ENCODE results near the gene NDUFV3.
"Not testable (repeated sequence)": the region's sequence is repeated elsewhere in the genome, so short reads cannot be mapped to it uniquely, and the experiment has no call there.

The NDUFV3 gene

DNA sequence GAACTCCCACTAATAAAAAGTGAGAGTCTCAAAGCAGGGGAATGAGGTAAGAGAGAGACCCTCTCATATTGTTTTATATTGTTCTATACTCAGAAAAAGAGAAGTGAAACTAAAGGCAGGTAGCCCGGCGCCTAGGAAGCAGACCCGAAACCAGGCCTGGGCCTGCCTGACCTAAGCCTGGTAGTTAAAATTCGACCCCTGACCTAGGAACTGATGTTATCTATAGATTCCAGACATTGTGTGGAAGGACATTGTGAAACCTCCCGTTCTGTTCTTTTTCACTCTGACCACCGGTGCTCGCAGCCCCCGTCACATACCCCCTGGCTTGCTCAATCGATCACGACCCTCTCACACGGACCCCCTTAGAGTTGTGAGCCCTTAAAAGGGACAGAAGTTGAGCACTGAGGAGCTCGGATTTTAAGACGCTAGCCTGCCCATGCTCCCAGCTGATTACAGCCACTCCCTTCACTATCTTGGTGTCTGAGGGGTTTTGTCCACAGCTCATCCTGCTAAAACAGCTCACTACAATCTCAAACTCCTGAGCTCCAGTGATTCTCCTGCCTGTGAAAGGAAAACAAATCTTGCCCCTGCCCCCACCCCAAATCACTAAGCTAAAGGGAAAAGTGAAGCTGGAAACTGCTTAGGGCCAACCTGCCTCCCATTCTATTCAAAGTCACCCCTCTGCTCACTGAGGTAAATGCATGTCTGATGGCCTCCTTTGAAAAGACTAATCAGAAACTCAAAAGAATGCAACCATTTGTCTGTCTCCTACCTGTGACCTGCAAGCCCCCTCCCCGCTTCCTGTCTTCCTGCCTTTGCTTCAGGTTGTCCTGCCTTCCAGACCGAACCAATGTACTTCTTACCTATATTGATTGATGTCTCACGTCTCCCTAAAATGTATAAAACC lies 44.2 kb downstream of the NDUFV3 start:
- peak; percentile 61 for DNase-seq

DNA sequence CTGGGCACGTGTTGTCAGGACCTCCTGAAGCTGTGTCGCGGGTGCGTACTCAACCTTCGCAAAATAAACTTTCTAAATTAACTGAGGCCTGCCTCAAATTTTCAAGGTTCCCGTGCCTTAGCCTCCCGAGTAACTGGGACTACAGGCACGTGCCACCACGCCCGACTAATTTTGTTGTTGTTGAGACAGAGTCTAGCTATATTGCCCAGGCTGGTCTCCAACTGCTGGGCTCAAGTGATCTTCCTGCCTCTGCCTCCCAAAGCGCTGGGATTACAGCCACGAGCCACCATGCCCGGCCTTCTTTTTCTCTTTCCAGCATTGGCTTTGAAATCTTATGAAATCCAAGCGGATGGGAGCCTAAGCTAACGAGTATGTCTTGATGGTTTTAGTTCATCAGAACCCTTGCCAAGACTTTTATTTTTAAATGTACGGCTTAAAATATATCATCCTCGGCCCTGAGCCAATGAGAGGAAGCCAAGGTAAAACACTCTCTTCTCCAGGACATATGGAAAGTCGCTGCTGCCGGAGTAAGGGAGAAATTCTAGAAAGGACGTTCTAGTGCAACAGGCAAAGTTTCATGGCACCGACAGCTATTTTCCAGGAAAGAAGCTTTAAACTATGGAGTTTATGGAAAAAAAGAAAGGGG lies 45.0 kb downstream of the NDUFV3 start:
- no peak for DNase-seq

DNA sequence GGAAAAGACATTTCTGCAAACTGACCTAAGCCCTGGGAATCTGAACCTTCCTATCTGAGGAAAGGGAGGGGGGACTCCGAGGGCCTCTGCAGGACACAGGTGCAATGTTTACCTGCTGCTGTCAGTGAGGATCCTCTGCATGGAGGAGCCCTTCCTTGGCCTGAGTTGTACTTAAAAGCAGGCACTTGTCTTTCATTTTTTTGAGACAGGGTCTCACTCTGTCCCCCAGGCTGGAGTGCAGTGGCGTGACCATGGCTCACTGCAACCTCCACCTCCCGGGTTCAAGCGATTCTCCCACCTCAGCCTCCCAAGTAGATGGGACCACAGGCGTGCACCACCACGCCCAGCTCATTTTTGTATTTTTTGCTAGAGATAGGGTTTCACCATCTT lies 45.5 kb downstream of the NDUFV3 start:
- DNase-seq: not testable (repeated sequence)

DNA sequence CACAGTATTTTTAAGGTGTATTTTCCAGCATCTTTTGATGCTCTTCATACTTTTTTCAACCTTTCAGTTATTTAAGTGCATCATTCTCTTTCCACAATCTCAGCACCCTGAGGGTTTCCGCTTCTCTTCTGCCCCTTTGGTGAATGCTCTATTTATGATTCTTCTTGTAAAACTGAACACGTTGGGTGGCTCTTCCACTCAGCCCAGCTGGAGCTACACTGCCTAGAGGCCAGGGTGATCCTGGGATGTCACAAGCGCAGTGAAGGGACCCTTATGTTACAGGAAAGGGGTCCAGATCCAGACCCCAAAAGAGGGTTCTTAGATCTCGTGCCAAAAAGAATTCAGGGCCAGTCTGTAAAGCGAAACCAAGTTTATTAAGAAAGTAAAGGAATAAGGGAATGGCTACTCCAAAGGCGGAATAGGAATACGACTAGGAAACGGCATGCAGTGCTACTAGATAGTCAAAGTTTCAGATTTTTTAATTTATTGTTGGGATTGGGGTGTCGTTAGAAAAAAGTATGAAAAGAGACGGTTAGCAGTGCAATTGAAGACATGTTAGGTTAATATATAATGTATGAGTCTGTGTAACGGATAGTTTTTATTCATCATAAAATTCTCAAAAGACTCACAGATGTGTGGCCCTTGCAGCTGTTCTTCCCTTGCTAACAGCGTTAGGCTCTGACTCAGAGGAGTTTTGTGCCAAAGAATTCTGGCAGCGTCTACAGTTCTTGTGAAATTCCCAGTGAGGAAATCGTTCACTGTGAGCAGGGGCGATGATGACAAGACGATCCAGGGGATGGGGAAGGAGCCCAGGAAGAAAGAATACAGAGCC lies 46.7 kb downstream of the NDUFV3 start:
- no peak for DNase-seq

DNA sequence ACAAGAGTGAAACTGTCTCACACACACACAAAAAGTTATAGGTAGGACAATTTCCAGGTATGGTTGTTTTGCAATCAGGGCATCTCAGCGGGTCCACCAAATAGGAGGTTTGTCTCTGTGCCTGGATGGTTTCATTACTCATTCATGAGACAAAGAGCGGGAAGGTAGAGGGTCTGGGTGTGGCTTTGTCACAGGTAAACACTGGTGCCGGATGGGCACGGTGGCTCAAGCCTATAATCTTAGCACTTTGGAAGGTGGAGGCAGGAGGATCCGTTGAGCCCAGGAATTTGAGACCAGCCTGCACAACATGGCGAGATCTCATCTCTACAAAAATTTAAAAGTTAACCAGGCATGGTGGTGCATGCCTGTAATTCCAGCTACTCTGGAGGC lies 48.6 kb downstream of the NDUFV3 start:
- no peak for DNase-seq

DNA sequence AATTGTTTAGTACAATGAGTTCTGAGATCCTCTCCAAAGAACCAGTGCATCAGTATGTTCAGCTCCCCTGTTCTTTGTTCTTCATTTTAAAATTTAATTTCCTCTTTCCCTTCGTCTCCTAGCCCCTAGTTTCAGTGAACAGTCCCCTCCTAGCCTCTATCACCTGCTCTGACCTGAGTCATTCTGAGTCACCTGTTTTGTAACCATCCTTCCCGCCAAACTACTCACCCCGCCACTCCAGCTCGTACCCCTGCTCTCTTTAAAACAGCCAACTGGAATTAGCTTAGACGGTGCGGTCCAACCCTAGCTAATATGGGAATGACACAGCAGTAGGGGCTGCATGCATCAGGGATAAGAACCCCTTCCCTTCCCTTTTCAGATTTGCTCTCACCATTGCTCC lies 49.1 kb downstream of the NDUFV3 start:
- DNase-seq: no peak

DNA sequence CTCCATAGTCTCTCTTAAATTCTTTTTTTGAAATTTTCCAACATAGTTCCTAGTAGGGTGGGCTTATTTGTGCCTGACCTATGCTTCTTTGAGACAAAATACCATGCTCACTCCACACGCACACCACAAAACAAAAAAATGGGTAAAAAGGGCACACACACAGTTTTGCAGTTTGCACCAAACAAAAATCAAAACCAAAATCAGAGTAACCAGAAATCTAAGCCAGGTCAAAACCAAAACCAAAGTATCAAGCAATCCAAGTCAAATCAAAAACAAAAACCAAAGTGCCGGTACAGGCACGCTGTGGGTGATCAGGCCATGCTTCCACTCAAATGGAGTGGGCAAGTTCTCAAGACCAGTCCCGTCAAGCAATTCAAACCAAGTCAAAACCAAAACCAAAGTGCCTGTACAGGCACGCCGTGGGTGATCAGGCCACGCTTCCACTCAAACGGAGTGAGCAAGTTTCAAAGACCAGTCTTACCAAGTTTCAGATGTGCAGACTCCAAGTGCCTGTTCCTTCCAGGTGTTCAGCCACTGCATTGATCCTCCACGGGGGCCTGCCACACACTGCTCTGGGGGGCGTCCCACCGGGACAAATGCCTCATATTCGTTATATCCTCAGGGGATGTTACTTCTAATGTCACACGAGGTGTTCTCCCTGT lies 56.1 kb downstream of the NDUFV3 start:
- DNase-seq: peak; percentile 28

DNA sequence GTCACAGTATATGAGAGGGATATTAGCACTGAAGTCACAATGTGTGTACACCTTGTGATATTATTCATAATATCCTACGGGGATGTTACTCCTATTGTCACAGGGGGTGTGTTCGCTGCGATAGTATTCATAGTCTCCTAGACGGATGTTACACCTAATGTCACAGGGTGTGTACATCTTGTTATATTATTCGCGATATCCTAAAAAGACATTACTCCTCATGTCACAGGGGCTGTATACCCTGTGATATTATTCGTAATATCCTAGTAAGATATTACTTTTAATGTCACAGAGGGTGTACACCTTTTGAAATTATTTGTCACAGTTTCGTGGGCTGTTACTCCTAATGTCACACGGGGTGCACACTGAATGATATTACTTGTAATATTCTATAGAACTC lies 58.1 kb downstream of the NDUFV3 start:
- not testable (repeated sequence) for DNase-seq

DNA sequence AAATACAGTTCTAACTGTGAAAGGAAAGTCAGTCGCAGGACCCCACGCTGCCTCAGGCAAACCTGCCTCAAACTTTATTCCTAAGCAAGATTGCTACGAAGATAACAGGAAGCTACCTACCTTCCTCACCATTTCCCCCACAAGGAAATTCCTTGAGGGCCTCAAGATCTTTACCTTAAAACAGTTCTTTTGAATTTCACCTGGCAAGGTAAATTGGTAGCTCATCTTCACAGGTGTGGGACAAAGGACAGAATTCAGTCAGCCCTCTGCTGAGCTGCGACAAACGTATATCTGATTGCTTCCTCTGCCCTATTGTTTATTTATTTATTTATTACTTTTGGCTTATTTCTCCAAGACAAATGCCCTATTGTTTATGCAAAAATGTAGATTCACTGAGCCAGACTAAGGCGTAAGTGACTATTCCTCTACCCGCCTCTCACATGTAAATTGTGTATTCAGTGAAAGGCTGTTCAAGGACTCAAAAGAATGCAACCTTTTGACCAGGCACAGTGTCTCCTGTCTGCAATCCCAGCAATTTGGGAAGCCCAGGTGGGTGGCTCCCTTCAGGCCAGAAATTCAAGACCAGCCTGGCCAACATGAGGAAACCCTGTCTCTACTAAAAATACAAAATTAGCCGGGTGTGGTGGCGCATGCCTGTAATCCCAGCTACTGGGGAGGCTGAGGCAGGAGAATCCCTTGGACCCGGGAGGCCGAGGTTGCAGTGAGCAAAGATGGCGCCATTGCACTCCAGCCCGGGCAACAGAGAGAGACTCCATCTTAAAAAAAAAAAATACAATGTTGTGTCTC lies 63.9 kb downstream of the NDUFV3 start:
- DNase-seq: no peak

DNA sequence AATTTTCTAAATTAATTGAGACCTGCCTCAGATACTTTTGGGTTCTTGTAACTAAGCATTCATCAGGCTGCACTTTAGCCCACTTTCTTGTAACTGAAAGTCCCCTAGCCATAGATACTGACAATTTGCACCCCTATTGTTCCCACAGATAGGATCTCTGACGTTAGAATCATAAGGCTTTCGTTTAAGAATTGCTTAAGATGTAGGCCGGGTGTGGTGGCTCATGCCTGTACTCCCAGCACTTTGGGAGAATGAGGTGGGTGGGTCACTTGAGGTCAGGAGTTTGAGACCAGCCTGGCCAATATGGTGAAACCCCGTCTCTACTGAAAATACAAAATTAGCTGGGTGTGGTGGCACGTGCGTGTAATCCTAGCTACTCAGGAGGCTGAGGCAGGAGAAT lies 65.0 kb downstream of the NDUFV3 start:
- not testable (repeated sequence) for DNase-seq

DNA sequence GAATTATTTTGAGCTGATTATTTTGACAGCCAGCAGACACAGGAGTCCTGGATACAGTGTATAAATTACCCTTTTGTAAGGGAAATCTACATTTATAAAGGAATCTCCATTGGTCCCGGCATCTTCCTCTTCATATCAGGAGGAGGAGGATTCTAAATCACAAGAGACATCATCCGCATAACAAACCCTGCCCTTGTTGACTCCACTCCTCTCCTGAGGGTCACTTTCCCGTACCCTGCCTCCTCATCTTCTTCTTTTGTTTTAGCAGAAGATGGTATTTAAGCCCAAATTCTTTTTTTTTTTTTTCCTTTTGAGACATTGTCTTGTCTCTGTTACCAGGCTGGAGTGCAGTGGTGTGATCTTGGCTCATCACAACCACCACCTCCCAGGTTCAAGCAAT lies 66.6 kb downstream of the NDUFV3 start:
- DNase-seq: no peak

DNA sequence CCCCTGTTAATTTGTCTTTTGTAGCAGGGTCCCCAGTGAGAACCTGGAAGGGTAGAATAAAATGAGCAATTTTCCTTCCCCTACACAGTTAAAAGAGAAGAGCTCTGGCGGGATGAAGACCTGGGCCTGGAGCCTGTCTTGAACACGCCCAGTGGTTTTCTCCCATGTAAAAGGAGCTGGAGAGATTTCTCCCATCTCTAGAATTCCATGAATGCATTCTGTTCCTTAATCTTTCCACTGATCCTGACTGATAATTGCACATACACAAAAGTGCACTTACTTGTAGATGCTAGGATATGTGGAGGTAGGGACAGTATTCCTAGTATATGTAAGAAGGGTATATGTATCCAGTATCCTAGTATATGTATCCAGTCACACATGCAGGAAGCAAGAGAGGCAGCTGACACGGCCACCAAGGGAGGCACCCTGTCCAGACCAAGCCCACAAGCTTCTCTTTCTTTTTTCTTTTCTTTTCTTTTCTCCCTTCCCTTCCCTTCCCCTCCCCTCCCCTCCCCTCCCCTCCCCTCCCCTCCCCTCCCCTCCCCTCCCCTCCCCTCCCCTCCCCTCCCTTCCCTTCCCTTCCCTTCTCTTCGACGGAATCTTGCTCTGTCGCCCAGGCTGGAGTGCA lies 69.4 kb downstream of the NDUFV3 start:
- DNase-seq: no peak

Data from RPMI8226 (cell line).